Measurements from ENCODE around the gene ALDH3B1.

Gene ALDH3B1

DNA sequence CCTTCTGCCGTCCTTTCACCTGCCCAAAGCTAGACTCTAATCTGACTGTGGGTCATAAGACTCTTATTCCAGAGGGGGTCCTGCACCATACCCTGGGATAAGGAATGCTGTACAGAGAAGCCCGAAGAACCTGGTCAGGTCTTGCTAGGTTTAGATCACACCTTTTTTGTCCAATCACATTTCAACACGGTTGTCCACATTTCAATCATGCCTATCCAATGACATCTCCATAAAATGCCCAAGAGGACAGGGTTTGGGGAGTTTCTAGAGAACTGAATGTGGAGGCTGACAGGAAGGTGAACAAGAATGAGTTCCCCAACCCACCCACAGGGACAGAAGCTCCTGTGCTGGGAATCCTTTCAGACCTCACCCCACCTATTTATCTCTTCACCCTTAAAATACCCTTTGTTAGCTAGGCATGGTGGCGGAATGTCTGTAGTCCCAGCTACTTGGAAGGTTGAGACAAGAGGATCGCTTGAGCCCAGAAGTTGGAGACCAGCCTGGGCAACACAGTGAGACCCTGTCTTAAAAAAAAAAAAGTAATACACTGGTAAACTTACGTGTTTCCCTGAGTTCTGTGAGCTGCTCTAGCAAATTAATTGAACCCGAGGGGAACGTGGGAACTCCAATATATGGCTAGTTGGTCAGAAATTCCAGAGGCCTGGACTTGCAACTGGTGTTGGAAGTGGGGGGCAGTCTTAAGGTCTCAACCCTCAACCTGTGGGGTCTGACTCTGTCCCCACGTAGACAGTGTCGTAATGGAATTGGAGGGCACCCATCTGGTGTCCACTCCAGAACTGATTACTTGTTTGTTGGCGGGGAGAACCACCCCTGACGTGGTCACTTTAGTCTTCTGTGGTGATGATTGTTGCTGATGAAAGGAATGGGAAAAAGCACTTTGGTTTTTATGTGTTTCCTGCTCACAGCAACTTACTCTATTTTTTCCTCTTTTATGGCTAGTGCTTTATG is 46.5 kb downstream of the ALDH3B1 start:
- no peak for TF ChIP-seq CTCF (IDR thresholded peaks at IDR 0.05; ENCODE audit: insufficient read depth, low read length, missing control alignments)
- ChIA-PET POLR2A (no interaction called here), CTCF (no interaction called here)

DNA sequence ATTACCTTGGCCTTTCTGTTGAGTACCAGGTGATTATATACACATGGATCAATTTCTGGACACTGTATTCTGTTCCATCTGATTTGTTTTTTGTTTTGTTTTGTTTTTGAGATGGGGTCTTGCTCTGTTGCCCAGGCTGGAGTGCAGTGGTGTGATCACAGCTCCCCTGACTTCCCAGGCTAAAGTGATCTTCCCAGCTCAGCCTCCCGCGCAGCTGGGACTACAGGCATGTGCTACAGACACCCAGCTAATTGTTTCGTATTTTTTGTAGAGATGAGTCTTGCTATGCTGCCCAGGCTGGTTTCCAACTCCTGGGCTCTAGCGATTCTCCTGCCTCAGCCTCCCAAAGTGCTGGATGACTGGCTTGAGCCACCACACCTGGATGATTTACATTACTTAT is 47.7 kb downstream of the ALDH3B1 start:
- H3K4me3 ChIP-seq (ENCODE audit: low read depth, low read length), result no peak overlapping the region
- POLR2A ChIA-PET, result no interaction called here
- no peak for TF ChIP-seq CTCF (IDR thresholded peaks at IDR 0.05; ENCODE audit: insufficient read depth, low read length, missing control alignments)
- no peak for DNase-seq (ENCODE audit: low read depth, low spot score)
- CTCF ChIA-PET, result no interaction called here

More for the DNA sequence above, 46.5 kb downstream of the ALDH3B1 start:
- no peak for DNase-seq (ENCODE audit: low read depth, low spot score)
- H3K4me3 ChIP-seq (ENCODE audit: low read depth, low read length), result no peak overlapping the region

- ChIA-PET CTCF (no interaction called here), POLR2A (no interaction called here)
- no peak overlapping the region for H3K4me3 ChIP-seq (ENCODE audit: low read depth, low read length)
- TF ChIP-seq CTCF (IDR thresholded peaks at IDR 0.05; ENCODE audit: insufficient read depth, low read length, missing control alignments), result no peak
- no peak for DNase-seq (ENCODE audit: low read depth, low spot score)
These were observed 51.4 kb downstream of the ALDH3B1 start for GRCh38 chr11:68061508-68061907.

GRCh38 chr11:68064926-68065325 is 54.8 kb downstream of the ALDH3B1 start:
- TF ChIP-seq CTCF (IDR thresholded peaks at IDR 0.05; ENCODE audit: insufficient read depth, low read length, missing control alignments), result no peak
- no peak for DNase-seq (ENCODE audit: low read depth, low spot score)
- CTCF ChIA-PET, result interaction anchor here (1.3 kb wide), 1 partner anchor 144 kb away, joined by 3 read pairs; no protein-coding TSS in a partner anchor
- no peak overlapping the region for H3K4me3 ChIP-seq (ENCODE audit: low read depth, low read length)
- POLR2A ChIA-PET, result no interaction called here

- POLR2A ChIA-PET, result no interaction called here
- H3K4me3 ChIP-seq (ENCODE audit: low read depth, low read length), result no peak overlapping the region
- no peak for TF ChIP-seq CTCF (IDR thresholded peaks at IDR 0.05; ENCODE audit: insufficient read depth, low read length, missing control alignments)
- CTCF ChIA-PET, result no interaction called here
- no peak for DNase-seq (ENCODE audit: low read depth, low spot score)
These were observed 55.7 kb downstream of the ALDH3B1 start for GRCh38 chr11:68065841-68066240.

DNA sequence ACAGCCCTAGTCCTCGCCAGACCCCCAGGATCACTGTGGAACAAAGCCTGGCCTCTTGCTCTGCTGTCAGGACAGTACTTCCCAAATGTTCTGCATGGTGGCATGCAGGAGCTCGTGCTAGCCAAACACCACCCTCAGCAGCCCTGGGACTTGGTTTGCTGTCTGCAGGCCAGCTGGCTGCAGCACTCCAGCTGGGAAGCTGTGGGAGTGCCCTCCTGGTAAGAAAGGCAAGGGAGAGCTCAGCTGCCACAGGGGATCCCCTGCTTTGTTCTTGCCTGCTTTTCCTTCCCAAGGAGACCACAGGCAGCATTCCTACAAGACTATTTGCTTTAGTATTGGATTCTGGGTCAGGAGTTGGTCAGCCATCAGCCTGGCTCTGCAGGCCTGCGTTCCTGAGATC is 56.6 kb downstream of the ALDH3B1 start:
- TF ChIP-seq CTCF (IDR thresholded peaks at IDR 0.05; ENCODE audit: insufficient read depth, low read length, missing control alignments), result no peak
- DNase-seq (ENCODE audit: low read depth, low spot score), result peak; percentile 28
- H3K4me3 ChIP-seq (ENCODE audit: low read depth, low read length), result no peak overlapping the region
- POLR2A ChIA-PET, result no interaction called here
- CTCF ChIA-PET, result no interaction called here
